Measurements from ENCODE around the gene CDH19.

The CDH19 gene, protein sequence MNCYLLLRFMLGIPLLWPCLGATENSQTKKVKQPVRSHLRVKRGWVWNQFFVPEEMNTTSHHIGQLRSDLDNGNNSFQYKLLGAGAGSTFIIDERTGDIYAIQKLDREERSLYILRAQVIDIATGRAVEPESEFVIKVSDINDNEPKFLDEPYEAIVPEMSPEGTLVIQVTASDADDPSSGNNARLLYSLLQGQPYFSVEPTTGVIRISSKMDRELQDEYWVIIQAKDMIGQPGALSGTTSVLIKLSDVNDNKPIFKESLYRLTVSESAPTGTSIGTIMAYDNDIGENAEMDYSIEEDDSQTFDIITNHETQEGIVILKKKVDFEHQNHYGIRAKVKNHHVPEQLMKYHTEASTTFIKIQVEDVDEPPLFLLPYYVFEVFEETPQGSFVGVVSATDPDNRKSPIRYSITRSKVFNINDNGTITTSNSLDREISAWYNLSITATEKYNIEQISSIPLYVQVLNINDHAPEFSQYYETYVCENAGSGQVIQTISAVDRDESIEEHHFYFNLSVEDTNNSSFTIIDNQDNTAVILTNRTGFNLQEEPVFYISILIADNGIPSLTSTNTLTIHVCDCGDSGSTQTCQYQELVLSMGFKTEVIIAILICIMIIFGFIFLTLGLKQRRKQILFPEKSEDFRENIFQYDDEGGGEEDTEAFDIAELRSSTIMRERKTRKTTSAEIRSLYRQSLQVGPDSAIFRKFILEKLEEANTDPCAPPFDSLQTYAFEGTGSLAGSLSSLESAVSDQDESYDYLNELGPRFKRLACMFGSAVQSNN

GRCh38 chr18:66603941-66604627 is at the start of gene CDH19:
TSS of gene CDH19 (minus strand) at chr18:66604090. CDS start at chr18:66572204, 31,886 bp downstream.
- DNase-seq = no peak

DNA sequence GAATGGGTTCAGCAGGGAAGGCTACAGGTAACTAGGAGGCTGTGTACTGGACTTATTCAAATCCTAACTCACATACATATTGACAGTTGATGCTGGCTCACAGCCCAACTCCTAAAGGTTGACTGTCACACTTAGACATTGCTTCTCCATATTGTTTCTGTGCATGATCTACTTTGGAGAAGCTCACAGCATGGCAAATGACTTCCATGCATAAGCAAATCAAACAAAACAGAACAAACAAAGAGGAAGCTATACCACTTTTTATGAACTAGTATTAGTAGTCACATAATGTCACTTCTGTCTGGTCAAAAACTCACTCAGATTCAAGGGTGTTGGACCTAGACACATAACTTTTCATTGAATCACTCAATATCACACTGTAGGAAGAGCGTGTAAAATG is 43.8 kb upstream of the CDH19 start:
- no peak for DNase-seq

DNA sequence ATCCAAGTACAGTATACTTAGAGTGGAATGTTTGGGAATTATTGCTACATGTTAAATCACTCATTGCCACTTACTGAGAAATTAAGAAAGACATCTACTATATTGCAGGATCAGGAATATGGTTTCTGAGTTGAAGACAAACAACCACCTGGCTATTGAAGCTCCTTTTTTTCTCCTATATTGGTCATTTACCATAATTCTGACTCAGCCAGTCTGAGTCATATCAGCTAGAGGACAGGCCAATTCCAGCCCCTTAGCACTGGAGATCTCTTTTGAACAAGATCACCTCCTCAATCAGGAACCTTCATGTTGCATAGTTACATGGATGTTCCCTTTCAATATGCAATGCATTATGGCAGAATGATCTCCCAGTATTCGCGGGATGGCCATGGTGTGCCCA is 42.7 kb upstream of the CDH19 start:
- no peak for DNase-seq

DNA sequence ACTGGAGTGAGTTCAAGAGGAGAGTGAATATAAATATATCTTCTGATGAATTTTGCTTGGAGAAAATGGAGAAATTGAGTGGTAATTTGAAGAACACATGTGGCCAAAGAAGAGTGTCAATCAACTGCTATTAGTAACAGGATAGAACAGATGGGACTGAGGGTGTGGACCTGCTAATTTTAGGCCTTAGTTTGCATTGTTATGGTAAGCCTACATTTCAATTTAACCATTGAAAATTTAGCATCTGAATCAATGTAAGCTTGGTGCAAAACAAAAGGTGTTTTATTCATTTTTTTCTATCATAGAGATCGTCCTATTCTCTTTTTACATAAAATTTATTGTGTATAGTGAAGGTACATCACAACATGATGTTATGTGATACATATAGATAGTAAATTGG is 42.1 kb upstream of the CDH19 start:
- DNase-seq = no peak

DNA sequence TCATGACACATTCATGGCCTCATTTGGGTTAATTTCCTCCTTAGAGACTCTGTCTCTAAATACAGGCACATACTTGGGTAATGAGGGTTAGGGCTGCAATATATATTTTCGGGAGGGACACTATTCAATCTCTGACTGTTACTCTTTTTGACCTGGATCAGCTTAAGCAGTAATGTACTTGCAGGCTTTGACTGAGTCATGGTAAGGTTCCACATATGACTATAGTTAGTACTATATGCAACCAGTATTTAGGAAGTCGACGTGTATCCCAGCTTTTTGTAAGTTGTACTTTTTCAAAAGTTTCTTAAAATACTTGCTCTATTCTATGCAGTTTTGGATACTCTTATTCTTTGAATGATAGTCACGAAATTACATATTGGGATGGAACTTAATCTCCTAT is 37.2 kb upstream of the CDH19 start:
- DNase-seq = no peak

DNA sequence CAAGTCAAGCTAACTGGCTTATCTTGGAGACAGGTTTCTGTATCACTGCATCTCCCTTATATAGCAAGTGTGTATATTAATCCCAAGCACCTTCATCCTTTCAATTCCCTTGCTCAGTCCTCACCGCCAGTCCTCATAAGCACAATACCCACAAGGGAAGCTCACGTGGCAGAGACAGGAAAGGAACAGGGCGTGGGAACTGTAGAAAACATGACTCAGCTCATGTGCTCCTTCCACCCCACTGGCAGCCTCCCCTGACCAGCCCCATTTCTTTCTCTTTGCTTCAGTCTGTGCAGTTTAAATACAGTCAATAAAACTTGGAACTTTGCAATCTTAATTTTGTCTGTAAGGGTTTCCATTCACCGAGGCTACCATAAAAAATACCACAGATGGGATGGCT is 36.5 kb upstream of the CDH19 start:
- DNase-seq = peak; percentile 36

DNA sequence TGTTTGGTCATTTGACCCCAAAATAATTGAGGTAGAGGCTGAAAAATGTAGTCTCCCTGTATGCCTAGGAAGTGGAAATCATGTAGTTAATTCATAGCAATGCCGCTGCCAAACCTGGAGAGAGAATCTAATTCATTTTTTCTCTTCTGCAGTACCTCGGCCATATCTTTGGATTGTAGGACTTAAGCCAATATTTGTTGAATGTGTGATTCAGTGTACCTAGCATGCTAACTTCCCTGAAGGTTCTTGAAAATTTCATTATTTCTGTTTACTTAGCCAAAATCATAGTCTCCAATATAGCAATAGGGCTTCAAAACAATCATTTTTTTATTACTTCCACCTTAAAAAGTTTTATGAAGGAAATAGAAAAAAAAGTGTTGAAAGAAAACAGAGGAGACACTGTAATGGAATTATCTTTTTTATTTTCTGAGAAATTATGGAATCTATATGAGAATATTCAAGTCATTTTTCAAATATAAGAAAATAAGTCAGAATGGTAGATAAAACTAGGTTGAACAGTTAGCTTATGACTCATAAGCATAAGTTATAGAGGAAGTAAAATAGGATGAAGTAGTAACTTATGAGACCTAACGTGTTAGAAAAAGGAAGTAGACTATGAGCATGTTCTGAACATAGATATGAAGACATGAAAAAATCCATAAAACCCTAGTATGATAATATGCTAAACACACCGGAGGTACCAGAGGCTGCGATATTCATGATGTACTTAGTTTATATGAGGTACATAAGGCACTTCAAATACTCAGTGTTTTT is 35.2 kb upstream of the CDH19 start:
- DNase-seq = no peak

GRCh38 chr18:66635342-66635741 is 31.5 kb upstream of the CDH19 start:
- DNase-seq = no peak

GRCh38 chr18:66632756-66633155 is 28.9 kb upstream of the CDH19 start:
- no peak for DNase-seq

GRCh38 chr18:66630831-66631230 is 26.9 kb upstream of the CDH19 start:
- no peak for DNase-seq

DNA sequence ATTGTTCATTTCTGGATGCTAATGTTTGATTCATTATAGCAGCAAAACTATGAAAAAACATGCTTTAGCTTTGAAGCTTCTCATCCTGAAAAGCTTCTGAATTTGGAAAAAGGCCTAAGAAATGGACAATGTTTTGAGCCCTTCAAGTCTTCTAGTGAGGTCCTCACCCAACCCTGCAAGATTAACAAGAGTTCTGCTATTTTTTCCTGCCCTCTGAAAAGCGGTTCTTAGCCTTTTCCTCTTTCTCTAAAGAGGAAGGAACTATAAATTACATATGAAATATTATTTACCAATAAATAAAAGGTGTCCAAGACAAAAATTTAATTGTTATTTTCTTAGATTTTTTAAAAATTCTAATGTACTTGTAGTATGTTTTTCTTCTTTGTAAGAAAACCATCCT is 19.9 kb upstream of the CDH19 start:
- no peak for DNase-seq

DNA sequence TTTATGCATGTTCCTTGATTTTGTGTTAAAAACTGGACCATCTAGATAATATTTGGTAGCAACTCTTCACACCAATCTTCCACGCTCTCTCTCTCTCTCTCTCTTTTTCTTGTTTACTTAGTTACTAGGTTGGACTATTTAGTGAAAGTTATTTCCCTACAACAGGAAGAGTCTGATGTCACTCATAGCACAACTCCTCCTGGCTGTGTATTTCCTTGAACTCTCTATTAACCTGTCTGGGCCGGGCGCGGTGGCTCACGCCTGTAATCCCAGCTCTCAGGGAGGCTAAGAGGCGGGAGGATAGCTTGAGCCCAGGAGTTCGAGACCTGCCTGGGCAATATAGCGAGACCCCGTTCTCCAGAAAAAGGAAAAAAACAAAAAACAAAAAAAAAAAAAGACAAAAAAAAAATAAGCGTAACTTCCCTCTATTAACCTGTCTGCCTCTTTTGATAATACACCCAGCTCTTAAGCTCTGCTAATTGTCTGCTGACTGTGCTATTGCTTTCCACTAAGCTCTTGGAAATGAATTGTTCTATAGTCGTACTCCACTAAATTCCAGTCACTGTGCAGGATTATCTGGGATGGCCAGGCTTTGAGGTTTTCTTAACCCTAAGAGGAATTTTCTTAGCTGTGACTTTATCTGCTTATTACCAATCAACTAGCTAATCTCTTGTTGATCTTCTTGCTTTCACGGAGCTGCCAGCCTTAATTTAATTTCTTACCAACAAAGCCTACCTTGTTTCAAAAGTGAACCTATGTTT is 18.1 kb upstream of the CDH19 start:
- no peak for DNase-seq

DNA sequence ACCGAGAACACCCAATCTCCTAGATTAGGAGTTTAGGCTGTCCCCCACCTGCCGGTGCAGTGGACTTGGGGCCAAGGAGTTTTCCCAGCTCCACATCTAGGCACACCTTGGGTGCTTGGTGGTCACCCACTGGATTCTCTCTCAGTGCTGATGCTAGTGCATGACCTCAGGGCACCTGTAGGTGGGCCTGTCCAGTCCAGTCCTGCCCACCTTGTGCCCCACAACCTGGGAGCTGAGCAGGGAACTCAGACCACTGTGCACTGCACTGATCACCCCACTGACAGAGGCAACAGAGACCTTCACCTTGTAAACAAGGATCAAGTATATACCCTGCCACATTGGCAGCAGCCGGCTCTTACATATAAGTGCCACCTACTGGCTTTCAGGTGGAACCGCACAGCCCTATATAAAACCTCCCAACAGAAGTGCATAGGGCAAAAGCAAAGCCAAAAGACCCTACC is 12.7 kb upstream of the CDH19 start:
- no peak for DNase-seq

DNA sequence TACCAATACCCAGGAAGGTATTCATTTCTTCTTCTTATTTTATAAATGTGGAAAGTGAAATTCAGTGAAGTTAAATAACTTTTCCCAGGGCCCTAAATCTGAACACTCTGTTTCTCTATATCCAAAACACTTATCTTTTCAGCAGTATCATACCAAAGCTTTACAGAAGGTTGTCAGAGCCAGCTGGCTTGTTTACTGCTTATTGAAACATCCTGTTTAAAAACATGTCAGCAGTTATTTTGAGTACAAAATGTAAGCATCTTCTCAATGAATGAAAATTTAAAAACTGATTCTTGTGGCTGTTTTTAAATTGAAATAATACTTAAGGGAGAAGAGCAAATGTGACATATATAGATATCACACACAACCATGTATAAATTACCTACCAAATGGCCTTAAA is 11.3 kb upstream of the CDH19 start:
- no peak for DNase-seq

- no peak for DNase-seq
Observed at GRCh38 chr18:66607632-66608031, 3.7 kb upstream of the CDH19 start.

GRCh38 chr18:66601649-66602048 is 2.2 kb downstream of the CDH19 start:
- no peak for DNase-seq

DNA sequence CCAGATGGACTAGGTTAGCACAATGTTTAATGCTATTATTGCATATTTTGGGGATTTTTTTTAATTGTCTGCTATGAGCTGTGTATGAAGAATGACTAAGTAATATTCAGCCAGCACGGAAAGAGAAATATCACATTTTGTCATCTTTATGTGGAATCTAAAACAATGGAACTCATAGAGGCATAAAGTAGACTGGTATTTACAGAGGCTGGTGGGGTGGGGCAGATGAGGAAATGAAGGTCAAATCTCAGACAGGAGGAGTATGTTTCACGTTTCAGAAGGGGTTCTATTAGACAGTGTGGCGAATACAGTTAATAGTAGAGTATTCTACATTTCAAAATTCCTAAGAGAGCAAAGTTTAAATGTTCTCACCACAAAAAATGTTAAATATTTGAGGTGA is 4.7 kb downstream of the CDH19 start:
- no peak for DNase-seq

DNA sequence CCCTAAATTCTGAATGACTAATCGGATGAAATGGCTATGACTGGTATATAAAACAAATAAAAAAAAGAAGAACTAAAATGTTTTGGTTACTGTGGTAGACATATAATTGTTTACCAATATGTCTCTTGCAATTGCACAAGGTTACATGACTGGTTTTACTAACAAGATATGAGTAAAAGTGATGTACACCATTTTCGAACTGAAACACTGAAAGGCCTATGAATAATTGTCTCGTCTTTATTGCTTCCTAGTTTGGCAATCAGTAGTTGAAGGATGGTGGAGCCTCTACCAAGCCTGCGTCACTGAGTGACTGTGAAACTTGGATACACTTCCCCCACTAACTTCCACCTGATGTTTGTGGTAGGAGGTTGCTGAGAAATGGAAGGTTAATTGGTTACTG is 16.5 kb downstream of the CDH19 start:
- DNase-seq = no peak

DNA sequence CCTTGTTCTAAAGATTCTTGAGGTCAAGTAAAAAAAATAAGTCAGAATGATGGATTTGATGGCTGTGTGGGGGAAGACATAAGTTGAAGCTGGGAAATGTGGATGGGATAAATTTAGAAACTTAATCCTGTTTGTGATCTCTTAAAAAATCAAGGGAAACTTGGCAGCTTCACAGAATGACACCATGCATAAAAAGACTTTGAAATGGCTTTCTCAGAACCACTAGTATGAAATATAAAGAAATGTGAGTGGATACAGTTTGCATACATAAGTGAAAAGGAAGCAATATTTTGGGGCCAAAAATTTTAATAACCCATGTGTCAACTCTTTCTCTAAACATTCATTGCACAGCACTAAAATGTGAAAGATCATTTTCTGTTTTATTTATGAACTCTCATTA is 21.7 kb downstream of the CDH19 start:
- DNase-seq = no peak

DNA sequence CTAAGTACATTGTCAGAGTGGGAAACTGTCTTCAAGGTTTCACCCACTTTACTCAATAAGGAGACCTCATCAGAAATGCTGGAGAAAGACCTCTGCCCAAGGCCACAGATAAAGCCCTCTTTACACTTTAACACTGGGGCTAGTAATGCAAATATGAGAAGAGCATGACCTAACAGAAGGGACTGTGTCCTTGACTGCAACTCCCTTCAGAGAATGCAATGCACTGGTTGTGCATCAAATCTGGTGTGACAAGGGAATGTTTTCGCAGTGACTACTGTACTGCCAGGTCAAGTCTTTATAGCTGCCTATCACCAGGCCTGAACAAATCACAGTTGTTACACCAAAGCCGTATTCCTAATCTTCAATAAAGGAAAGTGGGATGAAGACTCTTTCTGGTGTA is 28.6 kb downstream of the CDH19 start:
- DNase-seq = no peak

- DNase-seq = no peak
Observed at GRCh38 chr18:66571845-66572244, 32.0 kb downstream of the CDH19 start.

GRCh38 chr18:66566616-66567015 is 37.3 kb downstream of the CDH19 start:
- DNase-seq = no peak

All from NCI-H226 (cell line).